D721Med (cell line): ENCODE results near the gene EYA4.

Experiments
- DNase-seq: peaks from one replicate; pipeline ENCODE4 v3.0.0; 2011; ENCODE audit warnings: low spot score; ENCODE audit not compliant: insufficient read length
- FAIRE-seq: peaks from 2 replicates; lab custom pipeline; 2011; peaks lifted over from hg19 to GRCh38; lab: Jason Lieb, UNC
- TF ChIP-seq, protein P1 (sequence below): IDR thresholded peaks from 2 replicates; pipeline ENCODE4 v1.5.1; 2012; ENCODE audit warnings: mild to moderate bottlenecking, control low read depth; ENCODE audit not compliant: insufficient read depth; ENCODE audit errors: missing control alignments

EYA4 gene

DNA sequence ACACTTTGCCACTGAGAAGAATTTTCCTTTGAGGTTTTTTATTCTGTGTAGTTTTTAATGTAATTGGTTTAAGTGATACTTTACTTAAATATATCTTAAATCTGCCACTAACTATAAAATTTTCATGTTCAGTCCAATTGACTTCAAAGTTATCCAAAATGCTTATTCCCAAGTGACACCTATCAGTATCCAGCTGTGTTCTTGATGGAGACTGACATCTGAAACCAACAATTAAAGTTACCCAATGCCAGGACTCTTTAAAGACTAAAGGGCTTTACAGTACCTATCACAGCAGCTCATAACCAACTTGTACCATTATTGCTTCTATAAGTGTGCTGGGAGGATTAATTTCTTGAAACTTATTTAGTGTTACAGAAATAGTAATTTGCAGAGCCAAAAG lies 13.8 kb upstream of the EYA4 start:
- DNase-seq, result no peak
- TF ChIP-seq, protein P1, sequence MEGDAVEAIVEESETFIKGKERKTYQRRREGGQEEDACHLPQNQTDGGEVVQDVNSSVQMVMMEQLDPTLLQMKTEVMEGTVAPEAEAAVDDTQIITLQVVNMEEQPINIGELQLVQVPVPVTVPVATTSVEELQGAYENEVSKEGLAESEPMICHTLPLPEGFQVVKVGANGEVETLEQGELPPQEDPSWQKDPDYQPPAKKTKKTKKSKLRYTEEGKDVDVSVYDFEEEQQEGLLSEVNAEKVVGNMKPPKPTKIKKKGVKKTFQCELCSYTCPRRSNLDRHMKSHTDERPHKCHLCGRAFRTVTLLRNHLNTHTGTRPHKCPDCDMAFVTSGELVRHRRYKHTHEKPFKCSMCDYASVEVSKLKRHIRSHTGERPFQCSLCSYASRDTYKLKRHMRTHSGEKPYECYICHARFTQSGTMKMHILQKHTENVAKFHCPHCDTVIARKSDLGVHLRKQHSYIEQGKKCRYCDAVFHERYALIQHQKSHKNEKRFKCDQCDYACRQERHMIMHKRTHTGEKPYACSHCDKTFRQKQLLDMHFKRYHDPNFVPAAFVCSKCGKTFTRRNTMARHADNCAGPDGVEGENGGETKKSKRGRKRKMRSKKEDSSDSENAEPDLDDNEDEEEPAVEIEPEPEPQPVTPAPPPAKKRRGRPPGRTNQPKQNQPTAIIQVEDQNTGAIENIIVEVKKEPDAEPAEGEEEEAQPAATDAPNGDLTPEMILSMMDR, result no peak
- FAIRE-seq, result no peak

DNA sequence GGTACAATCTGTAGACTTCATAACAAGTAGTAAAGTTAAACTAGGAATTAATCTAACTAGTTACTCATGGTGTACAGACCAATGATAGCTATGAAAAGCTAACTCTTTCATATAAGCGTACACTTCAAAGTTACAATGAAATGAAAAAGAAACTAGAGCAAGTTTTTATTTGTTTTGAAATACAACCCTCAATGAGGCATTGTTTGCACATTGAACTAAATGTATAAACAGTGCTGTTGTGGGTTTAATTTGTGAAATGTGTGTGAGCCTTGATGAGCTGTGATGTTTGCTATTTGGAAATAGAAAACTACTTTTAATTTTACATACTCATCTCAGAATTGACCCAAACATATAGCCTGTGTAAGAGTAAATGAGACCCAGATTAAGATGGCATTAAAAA lies 11.1 kb upstream of the EYA4 start:
- FAIRE-seq, result no peak
- DNase-seq, result no peak
- TF ChIP-seq, protein P1, result no peak

DNA sequence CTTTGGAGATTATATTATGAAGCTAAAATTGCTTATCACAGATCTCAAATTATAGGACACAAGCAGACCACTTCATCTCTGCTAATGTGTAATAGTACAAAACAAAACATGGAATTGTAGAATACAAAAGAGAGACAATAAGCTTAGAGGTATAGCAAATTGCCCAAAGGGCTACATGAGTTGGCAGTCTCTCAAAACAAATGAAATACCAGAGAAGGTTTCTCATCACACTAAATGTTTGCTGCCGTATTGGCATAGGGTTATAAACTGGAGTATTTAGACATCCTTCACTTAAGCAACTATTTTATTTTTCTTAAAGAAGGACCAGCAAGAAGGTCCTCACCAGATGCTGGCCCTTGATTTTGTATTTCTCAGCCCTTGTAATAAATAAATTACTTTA lies 5.9 kb upstream of the EYA4 start:
- TF ChIP-seq, protein P1, result no peak
- DNase-seq, result no peak
- FAIRE-seq, result no peak

DNA sequence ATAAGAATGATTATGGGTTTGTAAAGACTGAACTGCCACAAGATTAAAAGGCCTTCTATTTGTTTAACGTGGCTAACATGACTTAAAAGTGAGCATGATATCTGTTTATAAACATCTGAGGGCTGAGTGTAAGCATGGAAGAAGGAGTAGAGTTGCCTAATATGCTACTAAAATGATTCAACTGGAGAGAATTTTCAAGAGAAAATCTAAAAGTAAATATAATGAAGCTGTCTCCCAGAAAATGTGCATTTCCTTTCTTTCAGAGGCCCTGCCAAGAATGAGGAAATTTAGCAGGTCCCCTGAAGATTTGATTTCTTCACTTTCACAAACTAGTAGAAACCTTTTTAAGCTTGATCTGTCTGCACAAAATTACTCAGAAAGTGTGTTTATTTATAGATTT lies 4.2 kb upstream of the EYA4 start:
- TF ChIP-seq, protein P1, result no peak
- FAIRE-seq (no peak), DNase-seq (no peak)

DNA sequence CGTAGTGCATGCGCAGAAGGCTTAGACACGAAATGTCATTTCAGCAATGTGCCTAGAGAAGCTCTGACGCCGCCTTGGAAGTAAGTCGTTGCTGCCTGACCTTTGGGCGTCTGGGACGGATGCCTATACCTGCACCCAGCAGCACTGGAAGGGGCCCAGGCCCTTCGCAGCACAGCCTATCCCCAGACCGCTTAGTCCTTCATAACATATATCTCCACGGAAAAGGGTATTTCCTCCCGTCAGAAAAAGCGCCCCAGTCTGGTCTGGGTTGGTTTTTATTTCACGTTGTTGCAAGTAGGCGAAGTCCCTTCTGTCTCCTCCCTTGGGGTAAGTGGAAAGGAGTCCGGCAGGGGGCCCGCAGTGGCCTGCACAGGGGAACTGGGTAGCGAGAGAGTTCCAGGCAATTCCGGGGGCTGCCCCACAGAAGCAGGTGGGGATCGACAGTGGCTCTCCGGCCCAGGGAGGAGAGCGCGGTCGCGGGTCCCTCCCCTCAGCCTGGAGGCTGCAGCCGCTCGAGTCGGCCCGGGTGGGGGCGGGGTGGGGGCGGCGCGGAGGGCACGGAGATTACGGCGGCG lies 559 bp upstream of the EYA4 start:
- FAIRE-seq (no peak), DNase-seq (no peak)
- TF ChIP-seq, protein P1, result no peak

DNA sequence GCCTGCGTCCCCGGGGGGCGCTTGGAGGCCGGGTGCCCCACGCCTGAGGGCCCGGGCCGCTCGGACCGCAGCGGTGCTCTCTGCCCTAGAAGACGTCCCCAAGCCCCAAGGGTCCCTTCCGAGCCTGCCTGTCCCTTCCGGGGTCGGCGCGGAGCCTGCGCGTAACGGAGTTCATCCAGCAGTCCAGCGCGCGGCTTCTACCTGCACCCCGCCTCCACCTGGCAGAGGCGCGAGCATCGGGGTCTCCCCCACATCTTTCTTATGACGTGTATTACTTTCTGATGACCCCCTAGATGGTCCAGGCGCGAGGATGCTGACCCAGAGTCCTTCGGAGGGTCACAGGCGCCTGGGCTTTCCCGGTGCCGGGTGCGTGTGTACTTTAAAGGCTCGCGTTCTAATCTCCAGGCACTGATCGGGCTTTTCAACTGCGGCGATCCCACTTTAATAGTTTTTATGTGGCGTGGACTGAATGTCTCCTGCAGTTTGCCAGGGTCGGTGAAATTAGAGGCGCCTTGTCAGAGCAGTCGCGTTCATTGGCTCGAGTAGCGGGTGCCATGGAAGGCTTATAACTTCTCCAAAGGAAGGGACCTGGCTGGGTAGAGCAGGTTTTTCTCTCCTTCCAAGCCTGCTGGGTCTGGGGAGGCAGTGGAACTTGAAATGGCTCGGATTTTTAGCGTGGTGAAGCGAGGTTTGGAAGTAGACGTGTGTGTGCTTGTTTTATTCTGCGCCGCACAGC lies 912 bp downstream of the EYA4 start:
- TF ChIP-seq, protein P1, result no peak
- DNase-seq (no peak), FAIRE-seq (no peak)
